Activated CD8-positive, alpha-beta memory T cell treated with anti-CD3 and anti-CD28 coated beads, Interleukin-2, amount 50 U/mL, for 24 hours (primary cell): ENCODE data around the gene DLX6.

Experiments
- DNase-seq: peaks from one replicate; pipeline ENCODE4 v3.0.0-alpha.2; 2020; ENCODE audit errors: extremely low read depth

The DLX6 gene

DNA sequence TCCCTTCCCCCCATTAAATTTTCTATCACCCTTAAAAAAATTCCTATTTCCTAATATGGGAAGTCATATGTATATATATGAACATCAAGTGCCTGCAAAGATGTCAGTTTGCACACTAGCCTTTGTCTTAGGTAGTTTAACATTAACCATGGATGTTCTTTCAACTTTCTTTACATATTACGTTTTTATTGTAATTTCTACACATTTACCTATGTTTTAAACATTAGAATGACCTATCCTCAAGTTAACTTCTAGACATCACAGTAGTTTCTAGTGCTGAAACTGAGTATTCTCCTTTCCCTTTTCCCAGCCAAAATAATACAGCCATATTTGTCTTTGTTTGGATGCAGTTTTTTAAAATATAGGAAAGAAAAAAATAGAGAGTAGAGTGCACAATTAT is 5.8 kb downstream of the DLX6 start:
- no peak for DNase-seq

GRCh38 chr7:97011536-97012364 is 6.4 kb downstream of the DLX6 start:
- DNase-seq, result no peak

DNA sequence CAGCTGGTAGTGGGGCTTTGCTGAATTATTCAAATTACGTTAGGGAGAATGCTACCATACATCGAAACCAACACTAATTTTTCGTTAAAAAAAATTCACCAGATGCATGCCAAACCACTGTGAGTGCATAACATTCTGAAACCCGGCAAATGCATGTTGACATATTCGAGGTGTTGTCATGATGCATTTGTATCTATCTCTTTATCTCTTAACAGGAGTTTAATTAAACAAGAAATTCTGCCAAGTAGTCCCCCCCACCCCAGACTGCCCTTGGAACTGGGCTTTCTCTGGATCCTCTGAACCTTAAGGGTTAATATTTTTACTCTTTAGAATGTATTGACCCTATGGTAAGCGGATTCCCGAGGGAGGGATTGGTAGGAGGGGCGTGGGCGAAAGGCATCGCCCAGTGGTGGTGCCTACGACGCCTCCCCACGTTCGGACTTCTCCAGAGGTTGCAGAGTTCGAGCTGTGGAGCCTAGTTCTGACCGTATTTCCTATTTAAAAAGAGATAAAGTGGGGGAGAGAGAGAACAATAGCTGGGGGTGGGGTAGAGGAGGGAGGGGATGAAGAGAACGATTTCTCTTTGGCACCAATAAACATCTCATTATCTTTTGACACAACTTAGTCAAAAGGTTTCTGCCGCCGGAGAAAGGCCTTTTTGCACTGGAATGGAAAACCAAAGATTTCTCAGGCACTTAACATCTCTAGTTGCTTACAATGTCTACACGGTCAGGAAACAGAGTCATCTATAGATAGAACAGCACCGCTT is 7.2 kb downstream of the DLX6 start:
- DNase-seq, result no peak

DNA sequence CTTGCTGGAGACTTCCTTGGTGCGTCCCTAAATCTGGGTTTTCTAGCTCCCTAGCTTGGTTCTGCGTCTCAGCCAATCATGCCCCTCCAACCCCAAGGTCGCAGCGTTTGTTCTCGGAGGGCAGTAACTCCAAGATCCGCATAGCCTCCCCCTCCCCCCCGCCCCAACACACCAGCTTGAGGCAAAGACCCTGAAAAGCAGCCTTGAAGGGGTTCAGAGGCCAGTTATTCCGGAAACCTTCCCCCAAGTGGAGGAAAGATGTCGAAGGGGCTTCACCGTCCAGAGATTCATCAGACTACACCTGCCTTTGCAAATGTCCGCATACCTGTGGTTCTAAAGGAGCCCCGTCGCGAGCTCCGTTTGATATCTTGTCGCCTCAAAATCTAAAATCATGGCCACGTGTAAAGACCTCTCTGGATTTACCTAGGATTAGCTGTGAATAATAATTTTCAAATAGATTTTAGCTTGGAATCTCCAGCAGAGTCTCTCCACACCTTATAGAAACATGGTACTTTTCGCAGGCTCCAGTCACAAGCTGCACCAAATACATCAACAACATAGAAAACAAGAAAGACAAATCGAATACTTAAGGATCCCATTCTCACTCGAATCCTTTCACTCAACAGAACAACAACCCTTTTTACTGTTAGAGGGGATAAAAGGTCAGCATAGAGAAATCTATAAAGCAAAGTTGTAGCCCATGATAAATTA is 7.9 kb downstream of the DLX6 start:
- DNase-seq, result no peak

DNA sequence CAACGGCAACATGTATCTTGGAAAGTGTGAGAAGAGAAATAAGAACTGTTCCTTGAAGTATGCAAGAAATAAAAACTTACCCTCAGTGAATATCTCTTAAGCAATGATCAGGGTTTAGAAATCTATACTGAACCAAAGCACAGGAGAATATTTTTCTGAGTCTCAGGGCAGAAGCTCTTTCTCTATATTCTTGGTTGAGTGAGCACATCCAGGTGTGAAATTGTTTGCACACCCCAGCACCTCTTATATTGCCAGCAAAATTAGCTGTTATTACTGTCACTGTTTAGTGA is 8.4 kb downstream of the DLX6 start:
- no peak for DNase-seq

DNA sequence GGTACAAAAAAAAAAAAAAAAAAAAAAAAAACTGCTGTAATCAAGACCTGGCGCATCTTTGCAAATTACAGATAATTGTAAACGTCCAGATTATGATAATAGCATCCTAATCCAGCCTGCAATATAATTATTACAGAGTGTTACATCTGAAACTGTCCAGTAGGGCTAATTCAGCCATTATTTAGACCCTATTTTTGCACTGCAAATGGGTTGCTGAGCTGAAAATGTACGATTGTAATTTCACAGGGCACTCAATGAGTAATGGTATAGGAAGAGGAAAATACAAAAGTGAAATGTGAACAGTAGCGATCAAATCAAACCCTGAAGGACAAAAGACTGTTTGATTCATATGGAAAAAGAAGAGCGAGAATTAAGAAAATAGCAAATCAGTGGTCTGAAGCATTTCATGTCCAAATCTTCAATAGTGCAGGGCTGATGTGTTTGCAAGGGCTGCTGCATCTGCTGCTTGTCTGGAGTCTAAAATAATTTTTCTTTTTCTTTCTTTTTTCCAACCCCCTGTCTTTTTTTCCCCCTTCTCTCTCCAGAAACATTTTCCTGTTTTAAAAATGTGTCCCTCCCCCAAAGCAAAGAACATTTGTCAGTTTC is 8.9 kb downstream of the DLX6 start:
- no peak for DNase-seq

DNA sequence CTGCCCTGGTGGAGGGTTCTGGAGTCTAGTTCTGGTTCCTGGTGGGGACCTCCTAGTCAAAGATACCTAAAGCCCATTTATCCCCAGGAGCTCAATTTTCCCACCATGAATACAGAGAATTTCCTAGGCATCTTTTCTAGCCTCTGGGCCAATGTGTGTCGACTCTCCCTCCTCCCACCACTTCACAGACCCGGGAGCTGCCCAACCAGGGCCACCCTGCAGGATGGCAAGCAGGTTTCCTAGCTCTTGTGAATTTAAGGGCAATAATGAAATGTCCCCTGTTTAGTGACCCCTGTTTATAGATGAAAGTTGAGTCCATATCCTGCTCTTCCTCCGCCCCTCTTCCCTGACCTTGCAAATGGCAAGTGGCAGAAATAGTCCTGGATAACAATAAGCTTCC is 9.9 kb downstream of the DLX6 start:
- DNase-seq, result no peak

DNA sequence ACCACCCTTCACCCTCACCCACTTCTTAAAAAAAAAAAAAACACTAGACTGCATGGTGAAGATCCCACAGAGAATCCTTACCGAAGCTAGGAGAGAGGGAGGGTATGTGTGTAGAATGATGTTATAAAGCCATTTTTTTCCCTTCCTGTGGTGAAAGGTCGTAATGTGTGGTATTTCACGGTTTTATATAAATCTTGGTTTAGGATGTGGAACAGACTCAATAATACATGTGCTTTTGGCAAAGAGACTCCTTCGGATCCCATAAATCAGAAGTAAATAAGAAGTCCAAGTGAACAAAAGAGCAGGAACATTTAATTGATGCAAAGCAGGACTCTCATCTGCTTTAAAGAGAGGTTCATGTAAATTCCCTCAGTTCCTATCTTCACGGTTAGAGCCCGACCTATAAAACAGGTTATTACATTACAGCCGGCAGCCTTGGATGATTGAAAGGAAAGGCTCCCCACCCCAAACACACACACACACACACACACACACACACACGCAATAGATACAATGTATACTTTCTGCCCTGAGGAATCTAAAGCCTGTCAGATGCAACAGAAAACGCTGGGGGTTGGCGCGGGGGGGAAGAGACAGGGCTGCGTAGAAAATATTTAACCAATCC is 10.5 kb downstream of the DLX6 start:
- no peak for DNase-seq

DNA sequence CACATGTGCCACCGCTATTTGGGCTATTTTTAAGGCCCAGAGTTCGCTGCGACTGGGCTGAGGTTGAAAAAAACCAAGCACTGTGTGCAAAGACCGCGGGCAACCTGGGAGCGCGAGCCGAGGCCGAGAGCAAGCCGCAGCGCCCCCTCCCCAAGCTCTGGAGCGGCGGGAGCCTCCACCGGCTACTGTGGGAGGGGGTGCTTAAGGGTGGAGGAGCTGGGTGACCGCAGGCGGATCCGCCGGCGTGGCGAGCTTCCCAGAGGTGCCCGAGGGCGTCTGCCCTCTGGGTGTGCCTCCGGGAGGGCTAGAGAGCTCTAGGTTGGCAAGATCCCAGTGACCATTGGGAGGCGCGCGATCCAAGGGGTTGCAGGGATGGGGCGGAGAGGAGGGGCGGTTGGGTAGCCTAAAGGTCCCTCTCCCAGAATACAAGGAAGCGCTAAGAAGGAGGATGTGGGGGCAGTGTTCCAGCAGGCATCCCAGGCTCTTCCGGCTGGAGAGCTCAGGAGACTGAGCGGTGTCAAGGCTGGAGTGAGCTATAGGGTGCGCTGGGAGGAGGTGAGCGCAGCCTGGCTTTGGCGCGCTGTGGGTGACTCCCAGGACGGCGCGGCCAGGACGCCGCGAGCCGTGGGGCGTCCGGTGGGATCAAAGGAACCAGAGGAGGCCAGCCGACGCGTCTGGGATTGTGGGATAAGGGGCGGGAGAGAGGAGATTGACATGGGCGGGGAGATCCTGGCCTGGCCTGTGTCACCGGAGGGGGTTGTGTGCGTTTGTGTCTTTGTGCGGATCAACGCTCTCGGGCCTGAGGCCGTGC is 11.2 kb downstream of the DLX6 start:
- no peak for DNase-seq

GRCh38 chr7:97017192-97018125 is 12.1 kb downstream of the DLX6 start:
- no peak for DNase-seq

DNA sequence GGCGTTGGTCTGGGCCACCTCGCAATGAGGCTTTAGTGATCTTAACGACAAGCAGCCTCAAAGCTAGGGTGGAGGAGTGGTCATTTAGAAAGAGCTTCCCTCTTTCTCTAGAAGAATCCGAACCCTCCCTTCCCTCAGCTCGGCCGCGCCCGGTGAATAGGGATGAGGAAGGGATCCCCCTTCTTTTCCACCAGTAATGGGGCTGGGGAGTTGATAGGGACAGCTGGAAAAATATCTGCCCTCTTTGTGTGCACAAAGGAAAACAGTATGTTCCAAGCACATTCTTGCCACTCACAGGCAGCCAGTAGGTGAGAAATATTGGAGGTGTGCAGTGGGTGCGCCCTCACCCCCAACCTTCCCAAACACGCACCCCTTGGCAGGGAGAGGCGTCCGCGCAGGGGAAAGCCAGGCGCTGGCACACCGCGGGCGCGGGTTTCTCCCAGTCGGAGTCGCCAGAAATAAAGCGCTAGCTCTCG is 12.8 kb downstream of the DLX6 start:
- DNase-seq, result no peak

DNA sequence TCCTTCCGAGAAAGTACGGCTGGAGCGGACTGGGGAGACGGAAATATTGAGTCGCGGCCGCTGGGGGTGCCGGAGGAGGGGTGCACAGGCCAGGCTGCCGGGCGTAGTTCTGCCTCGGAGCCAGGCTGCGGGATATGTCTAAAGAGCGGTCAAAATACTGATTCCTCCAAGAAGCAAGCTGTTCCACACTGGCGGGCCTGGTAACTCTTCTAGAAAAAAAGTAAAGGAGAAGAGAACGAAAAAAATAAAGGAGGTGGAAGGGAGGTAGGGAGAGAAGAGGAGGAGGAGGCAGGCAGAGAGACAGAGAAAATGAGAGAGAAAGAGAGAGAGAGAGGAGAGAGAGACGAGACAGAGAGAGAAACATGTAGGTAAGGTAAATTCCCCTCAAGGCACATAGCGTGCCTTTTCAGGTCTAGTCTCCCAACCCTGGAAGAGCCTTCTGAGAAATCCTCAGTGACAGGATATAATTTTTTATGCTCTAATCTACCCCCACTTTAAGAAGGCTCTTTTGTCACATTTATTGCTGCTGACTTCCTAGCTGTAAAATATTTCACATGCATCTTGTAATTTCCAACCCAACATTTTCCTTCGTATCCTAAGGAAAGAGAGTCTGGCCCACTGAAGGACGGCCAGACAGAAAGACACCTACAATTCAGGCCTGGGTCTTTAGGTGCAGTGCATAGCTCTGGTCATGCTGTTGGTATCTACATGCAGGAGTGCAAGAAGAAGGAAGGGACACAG is 13.6 kb downstream of the DLX6 start:
- DNase-seq, result no peak

GRCh38 chr7:97019710-97020225 is 14.4 kb downstream of the DLX6 start:
- no peak for DNase-seq

DNA sequence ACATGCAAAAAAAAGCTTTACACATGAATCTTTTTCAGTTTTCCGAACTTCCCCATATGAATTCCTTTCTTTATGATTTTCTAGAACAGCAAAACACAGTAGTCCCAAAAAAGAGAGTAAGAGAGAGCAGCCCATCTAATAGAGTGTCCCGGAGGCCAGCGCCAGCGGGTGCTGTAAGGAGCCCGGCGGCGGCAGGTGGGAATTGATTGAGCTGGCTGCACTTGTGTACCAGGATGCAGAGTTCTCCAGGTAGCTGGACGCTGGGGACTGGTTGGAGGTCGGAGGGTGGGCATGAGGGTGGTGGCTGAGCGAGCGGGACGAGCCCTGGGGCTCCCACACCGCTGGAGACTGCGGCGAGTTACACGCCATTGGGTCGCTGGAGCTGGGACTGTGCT is 15.2 kb downstream of the DLX6 start:
- no peak for DNase-seq

DNA sequence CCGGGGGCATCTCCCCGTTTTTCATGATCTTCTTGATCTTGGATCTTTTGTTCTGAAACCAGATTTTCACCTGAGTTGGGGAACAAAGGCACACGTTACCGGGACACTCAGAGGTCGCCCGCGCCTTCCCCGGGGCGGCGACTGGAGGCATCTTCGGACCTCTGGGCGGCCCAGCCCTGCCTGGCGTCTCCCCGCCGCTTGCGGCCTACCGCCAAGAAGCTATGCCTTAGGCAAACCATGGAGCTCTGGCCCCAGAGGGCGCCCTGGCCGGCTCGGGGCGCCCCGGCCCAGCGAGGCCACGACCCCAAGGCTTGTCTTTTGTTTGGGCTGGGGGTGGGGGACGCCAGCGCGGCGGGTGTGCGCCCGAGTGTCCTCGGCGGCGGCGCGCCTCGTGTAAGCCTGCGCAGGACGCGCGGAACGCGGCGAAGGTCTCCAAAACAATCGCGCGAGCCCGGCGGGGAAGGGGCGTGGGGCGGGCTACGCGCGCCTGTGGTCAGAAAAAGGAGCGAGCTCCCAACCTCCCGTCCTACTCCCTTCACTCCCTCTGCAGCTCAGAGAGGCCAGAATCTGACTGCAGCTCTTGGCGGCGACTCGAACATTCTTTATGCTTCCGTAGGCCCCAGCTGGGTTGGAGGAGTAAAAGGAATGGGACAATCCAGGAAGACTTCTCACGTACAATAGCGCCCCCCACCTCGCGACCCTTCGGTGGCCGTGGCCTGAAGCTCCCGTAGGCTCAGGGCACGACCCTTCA is 15.8 kb downstream of the DLX6 start:
- no peak for DNase-seq

GRCh38 chr7:97021747-97022490 is 16.6 kb downstream of the DLX6 start:
- DNase-seq, result no peak

DNA sequence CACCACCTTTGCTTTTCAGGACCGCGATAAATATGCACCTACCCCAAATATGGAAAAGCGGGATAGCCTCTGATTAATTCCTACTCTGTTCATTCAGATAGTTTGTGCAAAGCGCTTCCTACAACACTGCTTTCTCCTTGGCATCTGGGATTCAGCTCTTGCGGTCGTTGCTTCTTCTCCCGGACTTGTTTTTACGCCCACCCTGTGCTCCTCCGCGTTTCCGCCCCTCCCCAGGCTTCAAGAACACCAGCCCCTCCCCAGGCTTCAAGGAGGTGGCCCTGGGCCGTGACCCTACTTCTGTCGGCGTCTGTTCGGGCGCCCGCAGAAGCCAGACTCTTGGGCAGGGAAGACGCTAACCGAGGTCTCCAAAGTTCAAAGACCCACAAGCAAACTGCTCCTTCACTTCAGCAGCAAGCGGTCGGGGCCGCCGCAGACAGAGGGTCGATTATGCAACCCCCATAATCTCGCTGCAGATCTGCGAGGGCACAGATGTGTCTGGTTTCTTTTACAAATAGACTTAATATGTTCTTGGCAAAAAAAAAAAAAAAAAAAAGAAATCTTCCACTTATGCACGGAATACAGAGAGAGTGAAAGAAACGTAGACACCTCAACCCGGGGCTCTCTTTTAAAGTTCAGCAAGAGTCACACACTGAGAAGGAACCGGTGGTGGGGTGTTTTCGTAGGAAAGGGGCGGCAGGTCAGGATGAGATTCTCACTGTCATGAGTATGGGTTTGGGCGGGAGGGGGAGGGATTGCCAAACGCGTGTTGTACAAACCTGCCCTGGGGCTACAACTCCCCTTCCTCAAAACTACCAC is 17.3 kb downstream of the DLX6 start:
- DNase-seq, result no peak
